ENCODE data around the gene PDS5A.

GRCh38 chr4:39947417-39947816, 30.3 kb downstream of the PDS5A start:
- no peak for TF ChIP-seq CTCF (IDR thresholded peaks at IDR 0.05; ENCODE audit: low read depth, low read length)
- TF ChIP-seq POLR2A (IDR thresholded peaks at IDR 0.05; ENCODE audit: extremely low read depth, insufficient read length): no peak
